WI38 (cell line): ENCODE data around the gene SOAT2.

Experiments
- H3K4me3 ChIP-seq: 2 replicates; pipeline ENCODE4 v1.5.1; 2011; ENCODE audit warnings: low read depth, mild to moderate bottlenecking, control low read depth, low read length
- CTCF ChIP-seq: IDR thresholded peaks from 2 replicates; pipeline ENCODE4 v1.5.1; 2012; ENCODE audit warnings: low read depth, mild to moderate bottlenecking, control low read depth, low read length

The SOAT2 gene, protein sequence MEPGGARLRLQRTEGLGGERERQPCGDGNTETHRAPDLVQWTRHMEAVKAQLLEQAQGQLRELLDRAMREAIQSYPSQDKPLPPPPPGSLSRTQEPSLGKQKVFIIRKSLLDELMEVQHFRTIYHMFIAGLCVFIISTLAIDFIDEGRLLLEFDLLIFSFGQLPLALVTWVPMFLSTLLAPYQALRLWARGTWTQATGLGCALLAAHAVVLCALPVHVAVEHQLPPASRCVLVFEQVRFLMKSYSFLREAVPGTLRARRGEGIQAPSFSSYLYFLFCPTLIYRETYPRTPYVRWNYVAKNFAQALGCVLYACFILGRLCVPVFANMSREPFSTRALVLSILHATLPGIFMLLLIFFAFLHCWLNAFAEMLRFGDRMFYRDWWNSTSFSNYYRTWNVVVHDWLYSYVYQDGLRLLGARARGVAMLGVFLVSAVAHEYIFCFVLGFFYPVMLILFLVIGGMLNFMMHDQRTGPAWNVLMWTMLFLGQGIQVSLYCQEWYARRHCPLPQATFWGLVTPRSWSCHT

GRCh38 chr12:53102883-53103807, at the start of gene SOAT2:
Gene SOAT2, plus strand, starts transcription at chr12:53103486. Its CDS starts 92 bp downstream, at chr12:53103578.
- TF ChIP-seq CTCF, result no peak
- H3K4me3 ChIP-seq, result no peak within 1 kb of the TSS

DNA sequence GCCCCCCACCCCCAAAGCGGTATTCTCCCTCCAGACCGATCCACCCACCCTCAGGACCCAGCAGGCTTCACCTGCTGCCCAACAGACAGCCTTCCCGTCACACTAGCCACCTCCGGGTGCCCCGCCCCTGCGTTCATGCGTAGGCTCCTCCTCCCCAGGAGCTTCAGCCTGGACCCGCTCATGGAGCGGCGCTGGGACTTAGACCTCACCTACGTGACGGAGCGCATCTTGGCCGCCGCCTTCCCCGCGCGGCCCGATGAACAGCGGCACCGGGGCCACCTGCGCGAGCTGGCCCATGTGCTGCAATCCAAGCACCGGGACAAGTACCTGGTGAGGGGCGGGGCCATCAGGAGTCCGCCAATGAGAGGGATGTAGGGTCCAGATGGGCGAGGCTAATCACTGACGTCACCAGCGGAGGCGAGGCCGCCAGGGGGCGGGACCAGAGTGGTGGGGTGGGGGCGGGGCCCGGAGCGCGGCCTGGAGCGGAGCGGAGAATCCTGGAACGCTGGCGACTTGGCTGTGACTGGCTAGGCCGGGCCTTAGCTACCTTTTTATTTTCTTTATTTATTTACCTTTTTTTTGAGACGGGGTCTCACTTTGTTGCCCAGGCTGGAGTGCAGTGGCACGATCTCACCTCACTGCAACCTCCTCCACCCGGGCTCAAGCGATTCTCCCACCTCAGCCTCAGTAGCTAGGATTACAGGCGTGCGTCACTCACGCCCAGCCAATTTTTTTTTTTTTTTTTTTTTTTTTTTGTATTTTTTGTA, 49.0 kb upstream of the SOAT2 start:
- TF ChIP-seq CTCF, result no peak
- no peak overlapping the region for H3K4me3 ChIP-seq

DNA sequence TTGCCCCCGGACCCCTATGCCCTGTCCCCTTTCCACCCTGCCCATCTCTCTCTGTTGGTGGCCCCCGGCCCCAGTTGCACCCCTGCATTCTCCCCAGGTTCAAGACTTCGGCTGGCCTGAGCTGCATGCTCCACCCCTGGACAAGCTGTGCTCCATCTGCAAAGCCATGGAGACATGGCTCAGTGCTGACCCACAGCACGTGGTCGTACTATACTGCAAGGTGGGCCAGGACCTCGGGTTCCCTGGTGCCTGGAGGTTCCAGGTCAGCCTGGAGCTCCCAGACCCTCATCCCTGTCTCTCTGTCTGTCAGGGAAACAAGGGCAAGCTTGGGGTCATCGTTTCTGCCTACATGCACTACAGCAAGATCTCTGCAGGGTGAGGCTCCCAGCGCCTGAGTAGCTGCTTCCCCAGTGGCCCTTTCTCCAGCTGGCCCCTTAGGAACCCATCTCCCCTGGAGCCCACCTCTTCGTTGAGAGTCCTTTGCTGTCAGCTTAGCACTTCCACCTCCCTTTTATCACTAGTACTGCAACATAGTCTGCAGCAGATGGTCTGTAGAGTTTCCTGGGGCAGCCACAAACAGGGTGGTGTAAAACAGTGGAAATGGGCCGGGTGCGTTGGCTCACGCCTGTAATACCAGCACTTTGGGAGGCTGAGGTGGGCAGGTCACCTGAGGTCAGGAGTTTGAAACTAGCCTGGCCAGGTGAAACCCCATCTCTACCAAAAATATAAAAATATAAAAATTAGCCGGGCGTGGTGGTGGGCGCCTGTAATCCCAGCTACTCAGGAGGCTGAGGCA, 47.6 kb upstream of the SOAT2 start:
- TF ChIP-seq CTCF, result no peak

GRCh38 chr12:53056296-53056695, 47.0 kb upstream of the SOAT2 start:
- no peak for TF ChIP-seq CTCF
- H3K4me3 ChIP-seq, result no peak overlapping the region

More for the DNA sequence above, 47.6 kb upstream of the SOAT2 start:
- no peak overlapping the region for H3K4me3 ChIP-seq

DNA sequence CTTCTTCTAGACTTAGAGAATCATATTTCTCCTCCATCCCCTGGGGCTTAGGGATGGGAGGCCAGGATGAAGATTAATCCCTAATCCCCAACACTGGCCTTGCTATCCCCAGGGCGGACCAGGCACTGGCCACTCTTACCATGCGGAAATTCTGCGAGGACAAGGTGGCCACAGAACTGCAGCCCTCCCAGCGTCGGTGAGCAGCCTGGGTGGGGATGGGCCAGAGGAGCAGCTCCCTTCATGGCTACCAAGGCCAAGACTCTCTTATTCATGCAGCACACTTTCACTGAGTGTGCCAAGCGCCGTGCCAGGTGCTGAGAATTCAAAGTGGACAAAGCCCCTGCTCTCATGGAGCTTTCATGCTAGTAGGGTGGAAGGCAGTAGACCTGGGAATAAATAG, 46.4 kb upstream of the SOAT2 start:
- TF ChIP-seq CTCF, result no peak
- no peak overlapping the region for H3K4me3 ChIP-seq

DNA sequence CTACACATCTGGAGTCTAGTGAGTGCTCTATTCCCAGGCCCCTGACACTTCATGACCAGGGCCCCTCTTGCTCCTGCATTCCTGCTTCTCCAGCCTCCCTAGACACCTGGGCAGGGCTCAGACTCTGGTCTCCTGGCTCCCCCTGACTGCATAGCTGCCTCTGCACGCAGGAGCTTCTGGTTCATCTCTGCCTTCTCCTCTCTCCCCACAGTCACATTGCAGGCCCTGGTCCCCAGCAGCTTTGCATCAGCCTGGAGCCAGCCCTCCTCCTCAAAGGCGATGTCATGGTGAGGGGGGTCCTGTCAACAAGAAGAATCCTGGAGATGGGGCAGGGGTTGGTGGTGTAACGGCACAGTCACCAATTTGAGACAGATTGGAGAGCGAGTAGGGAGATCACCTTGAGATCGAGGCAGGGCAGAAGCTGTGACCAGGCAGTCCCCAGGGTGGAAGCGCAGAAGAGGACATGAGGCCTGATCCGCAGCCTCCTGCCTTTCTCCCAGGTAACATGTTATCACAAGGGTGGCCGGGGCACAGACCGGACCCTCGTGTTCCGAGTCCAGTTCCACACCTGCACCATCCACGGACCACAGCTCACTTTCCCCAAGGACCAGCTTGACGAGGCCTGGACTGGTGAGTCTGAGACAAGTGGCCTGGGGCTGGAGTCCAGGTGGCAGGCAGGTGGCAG, 45.3 kb upstream of the SOAT2 start:
- no peak overlapping the region for H3K4me3 ChIP-seq
- no peak for TF ChIP-seq CTCF
